Measurements from ENCODE around the gene ZNF750.

The ZNF750 gene

GRCh38 chr17:82839617-82840292 lies at the start of gene ZNF750:
TSS of gene ZNF750 (minus strand) at chr17:82840022. CDS start at chr17:82832454, 7,568 bp downstream.
- DNase-seq (ENCODE audit: low read depth, low spot score): no peak

- no peak for DNase-seq (ENCODE audit: low read depth, low spot score)
These were observed 49.0 kb upstream of the ZNF750 start for GRCh38 chr17:82888583-82889495.

- DNase-seq (ENCODE audit: low read depth, low spot score): no peak
These were observed 47.7 kb upstream of the ZNF750 start for GRCh38 chr17:82887255-82888164.

GRCh38 chr17:82884970-82885353 lies 45.1 kb upstream of the ZNF750 start:
- DNase-seq (ENCODE audit: low read depth, low spot score): no peak

- DNase-seq (ENCODE audit: low read depth, low spot score): no peak
These were observed 44.6 kb upstream of the ZNF750 start for GRCh38 chr17:82884341-82884969.

- no peak for DNase-seq (ENCODE audit: low read depth, low spot score)
These were observed 43.7 kb upstream of the ZNF750 start for GRCh38 chr17:82883419-82884031.

- no peak for DNase-seq (ENCODE audit: low read depth, low spot score)
These were observed 43.0 kb upstream of the ZNF750 start for GRCh38 chr17:82882715-82883418.

- no peak for DNase-seq (ENCODE audit: low read depth, low spot score)
These were observed 42.3 kb upstream of the ZNF750 start for GRCh38 chr17:82881900-82882714.

- DNase-seq (ENCODE audit: low read depth, low spot score): no peak
These were observed 41.6 kb upstream of the ZNF750 start for GRCh38 chr17:82881324-82881823.

- no peak for DNase-seq (ENCODE audit: low read depth, low spot score)
These were observed 41.0 kb upstream of the ZNF750 start for GRCh38 chr17:82880620-82881323.

GRCh38 chr17:82879241-82879640 lies 39.4 kb upstream of the ZNF750 start:
- DNase-seq (ENCODE audit: low read depth, low spot score): no peak

GRCh38 chr17:82878527-82878926 lies 38.7 kb upstream of the ZNF750 start:
- DNase-seq (ENCODE audit: low read depth, low spot score): no peak

GRCh38 chr17:82876602-82877379 lies 37.0 kb upstream of the ZNF750 start:
- DNase-seq (ENCODE audit: low read depth, low spot score): no peak

- no peak for DNase-seq (ENCODE audit: low read depth, low spot score)
These were observed 36.3 kb upstream of the ZNF750 start for GRCh38 chr17:82876149-82876548.

GRCh38 chr17:82875407-82875856 lies 35.6 kb upstream of the ZNF750 start:
- no peak for DNase-seq (ENCODE audit: low read depth, low spot score)

GRCh38 chr17:82874011-82874835 lies 34.4 kb upstream of the ZNF750 start:
- DNase-seq (ENCODE audit: low read depth, low spot score): no peak

GRCh38 chr17:82873521-82873920 lies 33.7 kb upstream of the ZNF750 start:
- no peak for DNase-seq (ENCODE audit: low read depth, low spot score)
